Natural killer cell (primary cell): ENCODE data around the gene TALDO1. TPM values are rescaled to one million over a fixed set of nuclear protein-coding genes. Genes with fewer than 3 reads are reported as not detected.

Experiments used
- ATAC-seq, 3 donors: fragments of 150-1000 bp in 2 of 3; fragments of 200-7000 bp in 1 of 3; cut with Tn5 transposase; 1 replicate in 1 of 3; 2 replicates in 2 of 3; pipeline ENCODE4 v1.10.0; 2021; ENCODE audit warnings: mild to moderate bottlenecking in 2 of 3, moderate library complexity in 2 of 3
- DNase-seq, 2 donors: peaks; one replicate each; pipeline versions ENCODE4 v3.0.0 to v3.0.0-alpha.2; 2013 to 2021; ENCODE audit warnings: mixed read lengths in 1 of 2
- H3K27ac ChIP-seq: one replicate; pipeline ENCODE4 v1.5.1; 2013; ENCODE audit warnings: mild to moderate bottlenecking, low read length
- H3K27me3 ChIP-seq: one replicate; pipeline ENCODE4 v1.6.1; 2013; ENCODE audit warnings: low read length; ENCODE audit not compliant: control insufficient read depth, insufficient read depth
- H3K36me3 ChIP-seq: one replicate; pipeline ENCODE4 v1.6.1; 2013; ENCODE audit warnings: low read length; ENCODE audit not compliant: control insufficient read depth, insufficient read depth
- H3K4me1 ChIP-seq: one replicate; pipeline ENCODE4 v1.6.1; 2013; ENCODE audit warnings: low read length; ENCODE audit not compliant: control insufficient read depth, insufficient read depth
- H3K4me3 ChIP-seq: one replicate; pipeline ENCODE4 v1.5.1; 2013; ENCODE audit warnings: low read length
- H3K9me3 ChIP-seq: one replicate; pipeline ENCODE4 v1.6.1; 2013; ENCODE audit warnings: low read length; ENCODE audit not compliant: control insufficient read depth, insufficient read depth
- H3K27ac Mint-ChIP-seq, 2 donors: one replicate each; pipeline ENCODE4 v1.8.0; 2022; ENCODE audit warnings: mild to moderate bottlenecking in 2 of 2, mixed read lengths in 2 of 2, moderate library complexity in 1 of 2
- H3K27me3 Mint-ChIP-seq, 2 donors: one replicate each; pipeline ENCODE4 v1.8.0; 2022; ENCODE audit warnings: low read depth in 2 of 2, mixed read lengths in 2 of 2
- H3K36me3 Mint-ChIP-seq: one replicate; pipeline ENCODE4 v1.8.0; 2022; ENCODE audit warnings: mixed read lengths
- H3K4me1 Mint-ChIP-seq, 2 donors: one replicate each; pipeline ENCODE4 v1.8.0; 2022; ENCODE audit warnings: mixed read lengths in 2 of 2
- H3K4me3 Mint-ChIP-seq: one replicate; pipeline ENCODE4 v1.8.0; 2022; ENCODE audit warnings: mild to moderate bottlenecking, moderate library complexity, mixed read lengths
- H3K9me3 Mint-ChIP-seq, 2 donors: one replicate each; pipeline ENCODE4 v1.8.0; 2022; ENCODE audit warnings: mixed read lengths in 2 of 2
- WGBS: methylation state at CpG from one replicate; pipeline ENCODE4 v1.1.7; 2013; ENCODE audit warnings: missing lambda C conversion rate; ENCODE audit not compliant: insufficient coverage; 5-methylcytosine and 5-hydroxymethylcytosine counted together
- intact Hi-C: fragments of 100-400 bp; cut with micrococcal nuclease; formaldehyde crosslinking; loops from one replicate; pipeline ENCODE4 v1.14.2; 2022
- total RNA-seq, 4 donors: library from RNA; stranded (reverse); fragments of 120-200 nt in 1 of 4; gene quantifications; one replicate each; pipeline versions ENCODE4 v1.2.3 to v1.2.4, GENCODE V29; 2013 to 2022
- TF ChIP-seq, protein P1 (sequence below): fragments of 200-600 bp; IDR thresholded peaks from one replicate; pipeline ENCODE4 v1.8.0; 2022; ENCODE audit warnings: antibody characterized with exemption

TALDO1 gene
- total RNA-seq, 3 donors from 2014 or later (not counting 1 experiment from before 2014, with no cell fraction given): 46.1 to 94.8 (median 55.4) TPM

DNA sequence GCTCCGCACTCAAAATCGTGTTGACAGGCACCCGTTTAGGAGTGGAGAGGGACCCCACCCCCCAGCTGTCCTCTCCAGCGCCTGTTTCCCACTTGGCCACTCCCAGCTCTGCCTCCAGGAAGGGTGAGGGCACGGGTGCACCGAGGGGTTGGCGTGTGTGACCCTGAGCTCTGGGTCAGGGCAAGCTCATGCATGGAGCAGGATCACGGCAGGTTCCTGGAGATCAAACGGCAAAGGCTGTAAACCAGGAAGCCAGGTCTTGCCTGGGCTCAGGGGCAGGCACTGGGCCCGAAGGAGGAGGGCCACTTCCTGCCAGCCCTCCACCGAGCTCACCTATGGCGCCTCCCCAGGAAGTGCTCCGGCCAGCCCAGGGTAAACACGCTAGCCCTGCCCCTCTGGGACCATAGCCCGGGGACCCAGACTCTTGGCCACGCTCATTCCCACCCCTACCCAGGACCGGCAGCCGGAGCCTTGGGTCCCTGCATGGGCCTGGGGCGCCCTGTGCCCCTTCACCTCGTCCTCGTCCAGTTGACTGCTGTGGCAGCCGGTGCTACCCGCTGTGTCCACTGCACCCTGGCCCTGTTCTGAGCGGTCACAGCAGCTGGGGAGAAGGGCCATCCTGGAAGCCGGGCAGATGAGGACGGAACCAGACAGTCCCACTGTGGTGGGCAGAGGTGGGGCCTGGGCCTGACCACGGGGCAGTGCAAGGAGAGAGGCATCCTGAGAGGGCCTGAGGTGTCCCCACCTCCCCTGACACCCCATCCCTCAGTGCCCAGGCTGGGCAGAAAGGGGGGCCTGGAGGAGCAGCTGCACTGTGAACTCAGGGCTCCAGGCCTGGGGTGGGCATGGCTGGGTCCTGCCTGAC, 42.3 kb upstream of the TALDO1 start:
- Mint-ChIP-seq H3K4me3 (no peak overlapping the region), H3K27ac (no peak overlapping the region), H3K4me1 (peaks cover 0 to 10% of the 10 kb centered on the region in 2 donors), H3K27me3 (peaks cover 0 to 9% of the 10 kb centered on the region in 2 donors), H3K9me3 (no peaks in the 10 kb centered on the region), H3K36me3 (no peaks in the 10 kb centered on the region)
- TF ChIP-seq, protein P1, sequence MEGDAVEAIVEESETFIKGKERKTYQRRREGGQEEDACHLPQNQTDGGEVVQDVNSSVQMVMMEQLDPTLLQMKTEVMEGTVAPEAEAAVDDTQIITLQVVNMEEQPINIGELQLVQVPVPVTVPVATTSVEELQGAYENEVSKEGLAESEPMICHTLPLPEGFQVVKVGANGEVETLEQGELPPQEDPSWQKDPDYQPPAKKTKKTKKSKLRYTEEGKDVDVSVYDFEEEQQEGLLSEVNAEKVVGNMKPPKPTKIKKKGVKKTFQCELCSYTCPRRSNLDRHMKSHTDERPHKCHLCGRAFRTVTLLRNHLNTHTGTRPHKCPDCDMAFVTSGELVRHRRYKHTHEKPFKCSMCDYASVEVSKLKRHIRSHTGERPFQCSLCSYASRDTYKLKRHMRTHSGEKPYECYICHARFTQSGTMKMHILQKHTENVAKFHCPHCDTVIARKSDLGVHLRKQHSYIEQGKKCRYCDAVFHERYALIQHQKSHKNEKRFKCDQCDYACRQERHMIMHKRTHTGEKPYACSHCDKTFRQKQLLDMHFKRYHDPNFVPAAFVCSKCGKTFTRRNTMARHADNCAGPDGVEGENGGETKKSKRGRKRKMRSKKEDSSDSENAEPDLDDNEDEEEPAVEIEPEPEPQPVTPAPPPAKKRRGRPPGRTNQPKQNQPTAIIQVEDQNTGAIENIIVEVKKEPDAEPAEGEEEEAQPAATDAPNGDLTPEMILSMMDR: no peak
- no peak for ATAC-seq
- Histone ChIP-seq H3K36me3 (peaks cover 5% of the 10 kb centered on the region), H3K27ac (no peak overlapping the region), H3K9me3 (no peaks in the 10 kb centered on the region), H3K4me1 (peaks cover 34% of the 10 kb centered on the region), H3K4me3 (no peak overlapping the region), H3K27me3 (peaks cover 14% of the 10 kb centered on the region)
- intact Hi-C loops: no loop called here
- no peak for DNase-seq
- WGBS: 77% methylated on average over 27 of the region's 27 CpGs

GRCh38 chr11:705646-706438, 41.4 kb upstream of the TALDO1 start, which contains the start of gene EPS8L2:
Gene EPS8L2 (plus strand): TSS chr11:706231. CDS start chr11:709408, 3,177 bp downstream.
- H3K27me3 ChIP-seq: peaks cover 14% of the 10 kb centered on the region
- 9% methylated on average over 90 of the region's 90 CpGs for WGBS
- Mint-ChIP-seq H3K27ac (no peak within 1 kb of the TSS), H3K4me1 (peaks cover 0 to 10% of the 10 kb centered on the region in 2 donors), H3K4me3 (no peak within 1 kb of the TSS), H3K36me3 (no peaks in the 10 kb centered on the region), H3K9me3 (no peaks in the 10 kb centered on the region), H3K27me3 (peaks cover 0 to 9% of the 10 kb centered on the region in 2 donors)
- H3K36me3 ChIP-seq: peaks cover 2% of the 10 kb centered on the region
- intact Hi-C loops: no loop called here
- DNase-seq (peak in 1 of 2 donors; percentile 25), ATAC-seq (peak in 1 of 3 donors; percentile 17)
- no peaks in the 10 kb centered on the region for H3K9me3 ChIP-seq
- peaks cover 34% of the 10 kb centered on the region for H3K4me1 ChIP-seq
- H3K27ac ChIP-seq: no peak within 1 kb of the TSS
- H3K4me3 ChIP-seq: no peak within 1 kb of the TSS
- TF ChIP-seq, protein P1: no peak

DNA sequence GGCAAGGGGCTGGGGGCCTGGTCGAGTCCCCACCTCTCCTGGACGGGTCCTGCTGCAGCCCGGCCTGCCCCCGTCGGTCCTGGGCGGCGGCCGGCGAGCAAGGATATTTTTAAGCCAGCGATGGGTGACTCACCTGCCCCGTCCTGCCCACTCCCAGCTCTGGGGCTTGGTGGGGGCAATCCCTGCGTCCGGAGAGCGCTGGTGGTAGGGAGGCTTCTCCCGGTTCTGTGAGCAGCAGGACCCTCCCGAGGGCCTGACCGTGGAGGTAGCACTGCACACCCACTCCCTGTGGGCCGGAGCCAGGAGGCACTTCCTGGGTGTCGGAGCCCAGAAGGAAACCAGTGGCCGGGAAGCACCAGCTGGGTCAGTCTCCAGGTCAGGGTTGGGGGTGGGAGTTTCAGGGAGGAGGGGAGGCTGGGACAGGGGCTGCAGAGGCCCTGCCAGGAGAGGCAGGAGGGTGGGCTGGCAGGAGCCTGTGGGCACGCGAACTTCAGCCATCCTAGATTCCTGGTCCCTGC, 40.8 kb upstream of the TALDO1 start:
- peaks cover 0 to 10% of the 10 kb centered on the region in 2 donors for H3K4me1 Mint-ChIP-seq
- no peak overlapping the region for H3K4me3 Mint-ChIP-seq
- H3K36me3 Mint-ChIP-seq: no peaks in the 10 kb centered on the region
- H3K4me1 ChIP-seq: peaks cover 34% of the 10 kb centered on the region
- ATAC-seq (no peak), DNase-seq (peak in 1 of 2 donors; percentile 10)
- intact Hi-C loops: no loop called here
- no peaks in the 10 kb centered on the region for H3K9me3 Mint-ChIP-seq
- H3K27me3 Mint-ChIP-seq: peaks cover 0 to 12% of the 10 kb centered on the region in 2 donors
- WGBS: 19% methylated on average over 22 of the region's 22 CpGs
- H3K27ac ChIP-seq: no peak overlapping the region
- no peaks in the 10 kb centered on the region for H3K9me3 ChIP-seq
- H3K4me3 ChIP-seq: no peak overlapping the region
- peaks cover 14% of the 10 kb centered on the region for H3K27me3 ChIP-seq
- TF ChIP-seq, protein P1: no peak
- H3K36me3 ChIP-seq: no peaks in the 10 kb centered on the region
- no peak overlapping the region for H3K27ac Mint-ChIP-seq
